ENCODE data around the gene GALNT17.
A peak's percentile ranks its signal among the peaks of the same experiment; 100 is the strongest.

- TF ChIP-seq CTCF (IDR thresholded peaks at IDR 0.05) (no peak), POLR2AphosphoS5 (IDR thresholded peaks at IDR 0.05) (peak; percentile 13)
Measured at GRCh38 chr7:71538210-71538609, 406.3 kb downstream of the GALNT17 start.

All from prostate gland (tissue), 2 donors.